ENCODE results near the gene PPP2R2C.

Gene PPP2R2C

DNA sequence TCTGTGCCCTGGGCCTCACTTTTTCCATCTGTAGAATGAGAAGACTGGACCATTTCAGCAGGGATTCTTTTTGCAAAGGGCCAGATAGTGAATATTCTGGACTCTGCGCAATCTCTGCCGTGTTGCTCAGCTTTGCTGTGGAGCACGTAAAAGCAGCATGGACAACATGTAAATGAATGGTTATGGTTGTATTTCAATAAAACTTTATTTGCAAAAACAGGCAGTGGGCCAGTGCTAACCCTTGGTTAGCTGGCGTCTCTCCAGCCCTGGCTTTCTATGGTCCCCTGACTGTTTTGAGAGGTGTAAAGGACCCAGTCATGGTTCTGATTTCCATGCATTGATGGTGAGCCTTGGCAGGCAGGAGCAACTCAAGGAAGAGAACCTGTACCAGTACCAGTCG is 184.1 kb downstream of the PPP2R2C start:
- no peak for DNase-seq (ENCODE audit: low read depth)

- DNase-seq (ENCODE audit: low read depth), result no peak
Measured at GRCh38 chr4:6287017-6287788, 185.2 kb downstream of the PPP2R2C start.

DNA sequence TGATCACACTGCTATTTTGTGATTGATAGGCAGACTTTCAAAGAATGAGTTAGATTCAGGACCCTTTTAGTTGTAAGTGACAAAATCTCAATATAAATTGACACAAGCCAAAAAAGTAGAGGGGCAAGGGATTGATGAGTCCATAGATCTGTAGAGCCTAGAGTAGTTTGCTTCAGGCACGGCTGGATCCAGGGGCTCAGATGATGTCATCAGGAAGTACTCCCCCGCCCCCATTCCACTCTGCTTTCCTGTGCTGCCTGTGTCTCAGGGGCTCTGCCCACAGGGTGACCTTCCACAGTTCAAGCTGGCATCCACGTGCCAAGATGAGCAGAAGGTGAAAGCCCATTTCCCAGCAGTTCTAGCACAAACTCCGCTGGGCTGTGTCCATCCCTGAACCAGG is 189.1 kb downstream of the PPP2R2C start:
- DNase-seq (ENCODE audit: low read depth), result no peak

GRCh38 chr4:6282314-6282771 is 190.1 kb downstream of the PPP2R2C start:
- no peak for DNase-seq (ENCODE audit: low read depth)

GRCh38 chr4:6281436-6282313 is 190.7 kb downstream of the PPP2R2C start:
- DNase-seq (ENCODE audit: low read depth), result no peak

DNA sequence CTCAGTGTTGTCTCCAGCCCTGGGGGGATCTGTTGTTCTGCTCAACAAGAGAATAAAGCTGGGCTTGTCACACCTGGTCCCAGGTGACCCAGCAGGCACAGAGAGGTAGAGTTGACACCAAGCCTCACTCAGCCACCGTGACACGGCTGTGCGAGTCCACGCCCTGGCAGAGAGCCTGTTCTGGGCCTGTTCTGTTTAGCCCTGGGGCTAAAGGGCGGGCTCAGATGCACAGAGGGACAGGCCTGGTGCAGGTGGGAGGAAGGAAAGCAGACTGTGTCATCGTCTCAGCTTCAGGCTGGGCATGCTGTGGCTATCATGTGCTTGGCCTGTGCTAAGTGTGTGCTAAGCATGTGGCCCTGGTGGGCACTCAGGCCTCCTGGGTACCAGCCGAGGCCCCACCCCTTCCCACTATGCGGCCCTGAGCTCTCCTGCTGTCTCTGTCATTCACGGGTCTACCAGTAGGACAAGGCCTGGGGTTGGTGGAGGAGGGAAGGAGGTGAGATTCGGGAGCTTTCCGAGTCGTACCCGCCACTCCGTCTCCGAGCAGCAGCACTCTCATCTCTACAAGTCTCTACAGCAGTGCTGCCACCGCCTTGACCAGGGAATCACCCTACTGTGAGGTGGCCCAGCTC is 191.9 kb downstream of the PPP2R2C start:
- DNase-seq (ENCODE audit: low read depth), result no peak

GRCh38 chr4:6279582-6280289 is 192.7 kb downstream of the PPP2R2C start:
- DNase-seq (ENCODE audit: low read depth), result no peak

DNA sequence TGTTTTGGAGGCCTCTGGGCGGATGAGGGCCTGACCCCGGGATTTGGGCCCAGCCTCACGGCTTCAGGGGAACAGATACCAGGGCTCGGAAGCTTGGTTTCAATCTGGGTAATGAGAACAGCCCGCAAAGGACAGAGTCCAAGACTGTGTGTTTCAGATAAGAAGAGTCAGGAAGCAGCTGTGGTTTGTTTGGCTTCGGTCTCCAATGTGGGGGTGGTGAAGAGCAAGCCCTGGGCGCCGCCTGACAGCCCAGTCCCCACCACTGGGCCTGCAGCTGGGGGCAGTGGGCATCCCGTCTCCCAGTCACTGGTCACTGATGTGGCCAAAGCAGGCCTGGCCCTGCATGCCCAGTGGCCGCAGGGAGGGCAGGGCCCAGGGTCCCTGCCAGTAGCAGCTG is 193.6 kb downstream of the PPP2R2C start:
- no peak for DNase-seq (ENCODE audit: low read depth)

DNA sequence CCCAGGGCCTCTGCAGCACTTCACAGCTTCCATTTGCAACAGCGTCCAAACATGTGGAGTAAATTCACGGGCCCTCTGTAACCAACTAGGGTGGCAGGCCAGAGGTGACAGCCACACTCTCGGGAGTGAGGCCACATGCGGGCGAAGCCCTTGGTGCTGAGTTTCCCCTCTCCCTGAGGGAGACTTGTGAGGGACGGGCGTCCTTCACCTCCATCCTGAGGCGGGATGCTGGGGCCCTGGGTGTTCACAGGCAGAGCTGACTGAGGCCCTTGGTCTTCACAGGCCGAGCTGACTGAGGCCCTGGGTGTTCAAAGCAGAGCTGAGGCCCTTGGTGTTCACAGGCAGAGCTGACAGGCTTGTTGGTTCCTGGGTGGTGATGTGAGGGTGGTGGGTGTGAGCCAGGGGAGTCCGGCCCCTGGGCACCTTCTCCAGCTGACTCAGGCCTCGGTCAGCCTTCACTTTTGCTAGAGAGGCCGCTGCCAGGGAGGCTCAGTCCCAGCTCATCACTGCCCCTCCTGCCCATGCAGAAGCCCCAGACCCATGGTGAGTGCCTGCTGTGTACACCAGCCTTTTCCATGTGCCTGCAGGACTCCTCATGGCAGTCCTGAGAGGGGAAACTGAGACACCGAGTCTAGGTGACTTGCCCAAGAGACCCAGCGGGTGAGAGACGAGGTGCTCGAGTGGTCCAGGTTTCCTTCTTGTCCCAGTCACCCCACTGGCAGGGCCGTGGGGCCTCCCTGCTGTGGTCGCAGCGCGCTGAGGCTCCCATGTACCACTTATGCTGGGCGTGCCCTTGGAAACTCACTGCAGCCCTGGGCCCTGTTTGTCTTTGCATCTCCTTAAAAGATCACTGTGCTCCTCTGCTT is 194.2 kb downstream of the PPP2R2C start:
- DNase-seq (ENCODE audit: low read depth), result no peak

DNA sequence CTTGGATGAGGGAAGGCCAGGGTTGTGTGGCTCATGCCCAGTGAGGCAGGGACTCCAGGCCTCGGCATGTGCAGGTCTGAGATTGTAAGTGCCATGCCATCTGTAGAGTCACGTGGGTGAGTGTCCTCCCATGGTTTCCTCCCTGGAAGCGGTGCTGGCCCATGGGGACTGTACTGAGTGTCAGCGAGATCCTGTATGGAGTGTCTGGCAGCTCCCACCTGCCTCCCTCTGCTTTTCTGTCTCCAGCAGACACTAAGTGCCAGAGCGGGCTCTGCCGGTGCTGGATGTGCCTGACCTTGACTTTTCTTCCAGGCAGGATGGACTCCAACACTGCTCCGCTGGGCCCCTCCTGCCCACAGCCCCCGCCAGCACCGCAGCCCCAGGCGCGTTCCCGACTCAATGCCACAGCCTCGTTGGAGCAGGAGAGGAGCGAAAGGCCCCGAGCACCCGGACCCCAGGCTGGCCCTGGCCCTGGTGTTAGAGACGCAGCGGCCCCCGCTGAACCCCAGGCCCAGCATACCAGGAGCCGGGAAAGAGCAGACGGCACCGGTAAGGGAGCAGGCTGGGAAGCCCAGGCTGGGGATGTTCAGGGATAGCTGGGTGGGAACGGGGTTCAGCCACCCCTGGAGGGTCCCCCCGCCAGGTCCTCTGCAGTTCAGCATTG is 195.1 kb downstream of the PPP2R2C start:
- no peak for DNase-seq (ENCODE audit: low read depth)

GRCh38 chr4:6275898-6276806 is 196.3 kb downstream of the PPP2R2C start:
- DNase-seq (ENCODE audit: low read depth), result no peak

DNA sequence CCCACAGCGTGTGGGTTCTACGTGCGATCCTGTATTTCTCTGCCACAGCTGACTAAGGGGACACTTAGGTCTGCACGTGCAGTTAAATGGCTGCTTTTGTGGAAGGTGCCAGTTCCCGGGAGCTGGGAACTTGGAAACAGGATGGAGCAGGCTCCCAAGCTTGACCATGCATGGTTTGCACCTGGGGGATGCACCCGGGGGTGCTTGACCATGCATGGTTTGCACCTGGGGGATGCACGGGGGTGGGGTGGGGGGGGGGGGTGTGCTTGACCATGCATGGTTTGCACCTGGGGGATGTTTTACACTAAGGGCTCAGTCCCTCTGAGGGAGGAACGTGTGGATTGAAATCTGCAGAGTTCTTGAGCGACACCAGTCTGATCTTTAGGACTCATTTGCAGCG is 197.1 kb downstream of the PPP2R2C start:
- DNase-seq (ENCODE audit: low read depth), result no peak

- DNase-seq (ENCODE audit: low read depth), result no peak
Measured at GRCh38 chr4:6273661-6273990, 198.8 kb downstream of the PPP2R2C start.

GRCh38 chr4:6272863-6273660 is 199.4 kb downstream of the PPP2R2C start:
- peak; percentile 85 for DNase-seq (ENCODE audit: low read depth)

GRCh38 chr4:6271701-6272465 is 200.5 kb downstream of the PPP2R2C start:
- no peak for DNase-seq (ENCODE audit: low read depth)

GRCh38 chr4:6271206-6271605 is 201.2 kb downstream of the PPP2R2C start:
- DNase-seq (ENCODE audit: low read depth), result no peak

GRCh38 chr4:6270636-6271121 is 201.7 kb downstream of the PPP2R2C start:
- DNase-seq (ENCODE audit: low read depth), result peak; percentile 10

All from ELR (cell line).